SIG-M5 treated with dmso at 0.1 percent for 504 hours (cell line): ENCODE results near the gene CNNM3.
"Not testable (repeated sequence)": the region's sequence is repeated elsewhere in the genome, so short reads cannot be mapped to it uniquely, and the experiment has no call there.

Source experiments
- DNase-seq: peaks from one replicate; lab custom pipeline; 2025; ENCODE audit not compliant: unreplicated experiment; lab: John Stamatoyannopoulos, UW

CNNM3 gene

DNA sequence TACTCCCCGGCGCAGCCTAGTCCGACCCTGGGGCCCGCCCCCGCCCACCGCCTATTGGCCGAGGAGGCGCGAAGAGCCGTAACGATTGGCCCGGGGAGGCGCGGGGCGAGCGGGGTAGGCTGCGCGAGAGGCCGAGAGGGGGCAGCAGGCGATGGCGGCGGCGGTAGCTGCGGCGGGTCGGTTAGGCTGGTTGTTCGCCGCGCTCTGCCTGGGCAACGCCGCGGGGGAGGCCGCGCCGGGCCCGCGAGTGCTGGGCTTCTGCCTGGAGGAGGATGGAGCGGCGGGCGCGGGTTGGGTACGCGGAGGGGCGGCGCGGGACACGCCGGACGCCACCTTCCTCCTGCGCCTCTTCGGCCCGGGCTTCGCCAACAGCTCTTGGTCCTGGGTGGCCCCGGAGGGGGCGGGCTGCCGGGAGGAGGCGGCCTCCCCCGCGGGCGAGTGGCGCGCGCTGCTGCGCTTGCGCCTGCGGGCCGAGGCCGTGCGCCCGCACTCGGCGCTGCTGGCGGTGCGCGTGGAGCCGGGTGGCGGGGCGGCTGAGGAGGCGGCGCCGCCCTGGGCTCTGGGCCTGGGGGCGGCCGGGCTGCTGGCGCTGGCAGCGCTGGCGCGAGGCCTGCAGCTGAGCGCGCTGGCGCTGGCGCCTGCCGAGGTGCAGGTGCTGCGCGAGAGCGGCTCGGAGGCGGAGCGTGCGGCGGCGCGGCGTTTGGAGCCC is at the start of gene CNNM3:
TSS of gene CNNM3 (plus strand) at position 142 of the 709 bp plus-strand sequence. CDS start at position 152, 10 bp downstream.
- peak; percentile 93 for DNase-seq

DNA sequence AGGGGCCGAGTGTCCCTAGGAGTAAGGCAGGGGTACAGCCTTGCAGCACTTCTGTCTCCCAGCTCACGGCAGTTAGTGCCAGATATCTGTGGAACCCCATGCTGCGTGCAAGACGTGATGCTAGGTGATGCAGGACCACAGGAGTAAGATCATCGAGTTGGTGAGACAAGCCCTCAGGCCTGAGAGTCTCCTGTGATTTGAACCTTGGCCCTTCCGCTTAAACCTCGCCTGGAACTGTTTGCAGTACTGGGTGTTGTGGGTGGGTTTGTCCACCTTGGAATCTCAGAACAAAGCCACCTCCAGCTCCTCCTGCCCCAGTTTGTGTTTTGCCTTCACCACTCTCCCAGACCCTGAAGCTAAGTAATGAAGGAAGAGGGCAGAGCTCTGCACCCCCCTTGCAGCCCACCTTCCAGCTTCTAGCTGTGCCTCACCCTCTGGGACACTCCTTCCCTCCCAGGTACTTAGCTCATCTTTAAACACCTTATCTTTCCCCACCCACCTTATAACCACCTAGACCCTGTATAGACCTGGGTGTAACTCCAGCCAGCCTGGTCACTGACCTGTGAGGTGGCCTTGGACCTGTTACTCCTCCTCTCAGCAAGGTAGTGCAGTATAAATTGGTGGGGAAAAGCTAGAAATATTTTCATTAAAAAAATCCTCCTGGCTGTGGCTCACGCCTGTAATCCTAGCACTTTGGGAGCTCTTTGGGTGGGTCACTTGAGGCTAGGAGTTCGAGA is 48.8 kb upstream of the CNNM3 start:
- DNase-seq, result no peak

- no peak for DNase-seq
Measured at GRCh38 chr2:96768083-96768561, 47.9 kb upstream of the CNNM3 start.

DNA sequence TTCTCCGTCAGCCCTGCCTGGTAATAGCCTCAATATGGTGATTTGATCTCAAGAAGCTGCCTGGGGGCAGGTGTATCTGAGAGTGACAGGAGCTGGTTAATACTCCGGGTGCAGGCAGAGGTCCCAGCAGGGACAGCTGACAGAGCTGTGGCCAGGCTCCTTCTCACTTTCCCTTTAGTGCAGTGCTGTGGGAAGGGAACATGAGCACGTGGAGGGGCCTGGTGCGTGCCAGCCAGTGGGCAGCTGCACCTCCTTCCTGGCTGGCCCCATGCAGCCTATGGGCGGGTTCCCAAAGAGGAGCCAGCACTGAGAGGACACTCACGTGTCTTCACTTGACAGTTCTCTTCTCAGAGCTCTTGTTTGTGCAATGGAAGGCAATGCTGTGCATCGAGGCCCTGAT is 46.3 kb upstream of the CNNM3 start:
- no peak for DNase-seq

DNA sequence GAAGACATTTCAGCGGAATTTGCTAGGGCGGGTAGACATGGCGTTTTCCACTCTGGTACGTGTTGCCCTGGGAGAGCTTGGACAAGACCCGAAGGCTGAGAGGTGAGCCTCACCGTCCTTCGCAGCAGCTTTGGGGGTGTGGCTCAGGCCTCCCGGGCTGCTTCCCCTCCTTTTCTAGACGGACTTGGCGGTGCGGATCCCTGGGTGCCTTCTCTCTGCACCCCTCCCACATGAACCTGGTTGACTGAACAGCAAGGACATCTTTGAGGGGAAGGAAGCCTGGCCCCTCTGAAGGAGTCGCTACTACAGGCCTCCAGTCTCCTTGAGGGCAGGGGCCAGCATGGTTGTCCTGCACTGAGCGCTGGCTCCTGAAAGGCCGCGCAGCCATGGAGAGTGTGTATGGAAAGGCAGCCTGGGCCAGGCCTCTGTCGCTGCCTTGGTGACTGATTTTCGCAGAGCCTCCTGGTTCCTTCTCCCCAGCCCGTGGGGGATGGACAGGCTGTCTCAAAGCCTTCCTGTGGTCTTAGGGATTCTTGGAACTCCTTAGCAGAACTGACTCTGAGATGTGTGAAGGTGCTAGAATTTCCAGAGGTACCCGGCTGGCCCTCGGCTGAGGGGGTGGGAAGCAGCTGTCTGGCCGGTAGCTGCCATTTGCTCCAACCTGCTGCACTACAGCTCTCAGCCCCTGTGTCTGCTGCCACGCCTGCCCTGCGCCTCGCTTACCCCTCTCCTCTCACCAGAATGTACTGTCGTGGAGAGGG is 45.4 kb upstream of the CNNM3 start:
- DNase-seq, result no peak

DNA sequence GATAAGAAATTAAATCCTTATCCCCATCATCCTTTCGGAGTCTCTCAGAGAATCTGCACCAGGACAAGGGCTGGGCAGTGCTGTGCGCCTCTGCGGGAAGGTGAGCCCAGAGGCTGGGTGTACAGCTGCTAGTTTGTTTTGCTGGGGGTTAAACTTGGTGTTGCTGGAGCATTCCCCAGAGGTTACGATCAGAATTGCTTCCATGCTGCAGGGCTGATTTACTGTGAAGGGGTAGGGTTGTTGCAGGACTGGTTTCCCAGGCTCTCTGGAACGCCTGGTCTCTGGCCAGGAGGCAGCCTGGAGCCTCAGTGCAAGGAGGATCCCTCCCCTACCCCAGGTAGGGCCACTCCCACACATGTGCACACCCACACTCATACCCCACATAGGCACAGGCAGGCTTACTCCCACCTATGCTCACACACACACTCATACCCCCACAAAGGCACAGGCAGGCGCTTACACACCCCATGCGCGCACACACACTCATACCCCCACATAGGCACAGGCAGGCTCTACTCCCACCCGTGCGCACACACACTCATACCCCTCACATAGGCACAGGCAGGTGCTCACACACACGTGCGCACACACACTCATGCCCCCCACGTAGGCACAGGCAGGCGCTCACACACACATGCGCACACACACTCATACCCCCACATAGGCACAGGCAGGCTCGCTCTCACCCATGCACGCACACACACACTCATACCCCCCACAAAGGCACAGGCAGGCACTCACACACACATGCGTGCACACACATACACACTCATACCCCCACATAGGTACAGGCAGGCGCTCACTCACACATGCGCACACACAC is 44.1 kb upstream of the CNNM3 start:
- peak; percentile 54 for DNase-seq

DNA sequence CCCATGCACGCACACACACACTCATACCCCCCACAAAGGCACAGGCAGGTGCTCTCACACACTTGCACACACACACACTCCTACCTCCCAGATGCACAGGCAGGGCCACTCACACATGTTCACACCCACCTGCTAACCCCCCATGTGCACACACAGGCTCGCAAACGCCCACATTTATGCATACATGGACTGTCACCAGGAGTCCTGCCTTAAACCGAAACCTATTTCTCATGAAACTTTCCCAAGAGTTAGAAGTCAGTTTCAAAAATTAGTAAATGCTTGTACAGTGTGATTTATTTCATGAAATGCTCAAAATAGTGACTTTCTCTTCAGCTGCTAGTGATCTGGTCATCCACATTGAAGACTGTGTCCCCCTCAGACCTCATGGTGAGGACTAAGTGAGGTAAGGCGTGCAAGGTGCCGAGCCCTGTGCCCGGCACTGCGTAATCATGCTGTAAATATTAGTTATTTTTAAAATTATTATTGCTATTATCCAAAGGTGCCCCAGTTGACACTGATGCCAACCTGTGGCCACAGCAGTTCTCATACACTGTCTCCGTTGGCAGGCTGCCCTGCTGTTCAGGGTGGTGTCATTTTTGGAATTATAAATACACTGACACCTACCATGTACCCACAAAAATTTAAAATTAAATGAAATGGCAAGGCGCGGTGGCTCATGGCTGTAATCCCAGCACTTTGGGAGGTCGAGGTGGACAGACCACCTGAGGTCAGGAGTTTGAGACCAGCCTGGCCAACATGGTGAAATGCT is 43.0 kb upstream of the CNNM3 start:
- DNase-seq, result no peak

GRCh38 chr2:96773922-96774321 is 42.1 kb upstream of the CNNM3 start:
- DNase-seq, result peak; percentile 54

- no peak for DNase-seq
Measured at GRCh38 chr2:96775160-96775559, 40.9 kb upstream of the CNNM3 start.

- no peak for DNase-seq
Measured at GRCh38 chr2:96783388-96783787, 32.7 kb upstream of the CNNM3 start.

GRCh38 chr2:96787411-96787810 is 28.7 kb upstream of the CNNM3 start:
- no peak for DNase-seq

GRCh38 chr2:96788442-96789244 is 27.4 kb upstream of the CNNM3 start:
- no peak for DNase-seq

DNA sequence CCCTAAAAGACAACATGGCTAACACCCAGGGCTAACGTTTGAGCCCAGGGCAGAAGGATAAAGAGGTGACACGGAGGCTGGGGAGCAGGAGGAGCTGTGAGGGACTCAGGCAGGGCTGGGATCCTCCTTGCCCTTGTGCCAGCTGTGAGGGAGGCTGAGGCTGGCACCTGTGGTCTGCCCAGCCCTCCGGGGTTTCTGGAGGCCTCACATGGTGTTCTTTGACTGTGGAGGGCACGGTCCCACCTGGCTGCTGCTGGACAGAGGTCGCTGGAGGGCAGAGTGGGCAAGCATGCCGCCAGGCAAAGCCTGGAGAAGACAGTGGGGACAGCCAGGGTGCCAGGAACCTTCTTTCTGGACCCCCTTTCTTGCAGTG is 26.8 kb upstream of the CNNM3 start:
- no peak for DNase-seq

GRCh38 chr2:96792772-96793749 is 23.0 kb upstream of the CNNM3 start:
- no peak for DNase-seq

- DNase-seq, result no peak
Measured at GRCh38 chr2:96795076-96795475, 21.0 kb upstream of the CNNM3 start.

- not testable (repeated sequence) for DNase-seq
Measured at GRCh38 chr2:96796497-96796896, 19.6 kb upstream of the CNNM3 start.

- no peak for DNase-seq
Measured at GRCh38 chr2:96797066-96797625, 18.9 kb upstream of the CNNM3 start.
